GM12891 (cell line): ENCODE data around the gene USP20.

Experiments used
- POLR2A ChIP-seq: IDR thresholded peaks from 2 replicates; pipeline ENCODE4 v1.6.1; 2011; ENCODE audit warnings: low read depth, low read length, control low read depth
- TAF1 ChIP-seq: IDR thresholded peaks from 2 replicates; pipeline ENCODE4 v1.6.1; 2011; ENCODE audit warnings: low read depth, low read length, control low read depth

- TF ChIP-seq TAF1 (no peak), POLR2A (no peak)
These were observed 59.0 kb downstream of the USP20 start for GRCh38 chr9:129894120-129894823.
